ENCODE results near the gene DCP1A.

Gene DCP1A

GRCh38 chr3:53346922-53347260, 452 bp downstream of the DCP1A start:
- DNase-seq (ENCODE audit: insufficient read length, low spot score) (no peak), FAIRE-seq (no peak)
- no peak for TF ChIP-seq CTCF (IDR thresholded peaks at IDR 0.05; ENCODE audit: insufficient read depth, missing control alignments)

- peak; percentile 61 for FAIRE-seq
- no peak for DNase-seq (ENCODE audit: insufficient read length, low spot score)
Observed at GRCh38 chr3:53346514-53346913, 829 bp downstream of the DCP1A start.

GRCh38 chr3:53342353-53342752, 5.0 kb downstream of the DCP1A start:
- DNase-seq (ENCODE audit: insufficient read length, low spot score) (no peak), FAIRE-seq (no peak)
- TF ChIP-seq CTCF (IDR thresholded peaks at IDR 0.05; ENCODE audit: insufficient read depth, missing control alignments) = no peak

More at GRCh38 chr3:53346514-53346913, 829 bp downstream of the DCP1A start:
- no peak for TF ChIP-seq CTCF (IDR thresholded peaks at IDR 0.05; ENCODE audit: insufficient read depth, missing control alignments)

GRCh38 chr3:53337167-53337940, 10.0 kb downstream of the DCP1A start:
- no peak for DNase-seq (ENCODE audit: insufficient read length, low spot score)
- TF ChIP-seq CTCF (IDR thresholded peaks at IDR 0.05; ENCODE audit: insufficient read depth, missing control alignments) = no peak
- no peak for FAIRE-seq

- no peak for DNase-seq (ENCODE audit: insufficient read length, low spot score)
- FAIRE-seq = no peak
- no peak for TF ChIP-seq CTCF (IDR thresholded peaks at IDR 0.05; ENCODE audit: insufficient read depth, missing control alignments)
Observed at GRCh38 chr3:53334742-53335141, 12.6 kb downstream of the DCP1A start.

GRCh38 chr3:53331871-53332270, 15.5 kb downstream of the DCP1A start:
- no peak for FAIRE-seq
- no peak for TF ChIP-seq CTCF (IDR thresholded peaks at IDR 0.05; ENCODE audit: insufficient read depth, missing control alignments)
- no peak for DNase-seq (ENCODE audit: insufficient read length, low spot score)

- DNase-seq (ENCODE audit: insufficient read length, low spot score) = no peak
- FAIRE-seq = no peak
- TF ChIP-seq CTCF (IDR thresholded peaks at IDR 0.05; ENCODE audit: insufficient read depth, missing control alignments) = no peak
Observed at GRCh38 chr3:53329897-53330296, 17.4 kb downstream of the DCP1A start.

Measured in D721Med (cell line).